Activated CD4-positive, alpha-beta T cell treated with anti-CD3 and anti-CD28 coated beads, Interleukin-2, amount 10 ng/mL, durations not matched to agents 7 days and 5 days (primary cell): ENCODE data around the gene POU3F2. TPM values are rescaled to one million over a fixed set of nuclear protein-coding genes. Genes with fewer than 3 reads are reported as not detected.

Experiments used
- CTCF ChIA-PET: fragments of 350-600 bp; sonication (Branson Sonifier 250); formaldehyde crosslinking; loops from one replicate; lab custom pipeline; 2021; ENCODE audit warnings: antibody characterized with exemption; lab: Charles Lee
- POLR2A ChIA-PET: fragments of 350-600 bp; sonication (Branson Sonifier 250); formaldehyde crosslinking; loops from one replicate; lab custom pipeline; 2021; ENCODE audit warnings: antibody characterized with exemption; lab: Charles Lee
- DNase-seq: peaks from one replicate; pipeline ENCODE4 v3.0.0-alpha.2; 2020
- H3K27ac Mint-ChIP-seq: one replicate; pipeline ENCODE4 v1.8.0; 2021; ENCODE audit warnings: mild to moderate bottlenecking, moderate library complexity, mixed read lengths
- H3K27me3 Mint-ChIP-seq: one replicate; pipeline ENCODE4 v1.8.0; 2021; ENCODE audit warnings: mixed read lengths
- H3K36me3 Mint-ChIP-seq: one replicate; pipeline ENCODE4 v1.8.0; 2021; ENCODE audit warnings: low read depth, mixed read lengths
- H3K4me1 Mint-ChIP-seq: one replicate; pipeline ENCODE4 v1.8.0; 2021; ENCODE audit warnings: mixed read lengths
- H3K4me3 Mint-ChIP-seq: one replicate; pipeline ENCODE4 v1.8.0; 2021; ENCODE audit warnings: mild to moderate bottlenecking, moderate library complexity, mixed read lengths
- H3K9me3 Mint-ChIP-seq: one replicate; pipeline ENCODE4 v1.8.0; 2021; ENCODE audit warnings: mixed read lengths
- total RNA-seq, 2 experiments: library from RNA; stranded (reverse); gene quantifications; one replicate each; pipeline ENCODE4 v1.2.3, GENCODE V29; 2021

POU3F2 gene
- total RNA-seq, 2 experiments from 2014 or later, result not detected

- H3K4me3 Mint-ChIP-seq, result no peak overlapping the region
- no peaks in the 10 kb centered on the region for H3K9me3 Mint-ChIP-seq
- peaks cover 85% of the 10 kb centered on the region for H3K27me3 Mint-ChIP-seq
- no peaks in the 10 kb centered on the region for H3K36me3 Mint-ChIP-seq
- DNase-seq, result no peak
- ChIA-PET CTCF (interaction anchor here (0.6 to 2.9 kb wide), 2 partner anchors 10 to 13 kb away, joined by 3 to 9 read pairs; no protein-coding TSS in a partner anchor), POLR2A (no interaction called here)
- peaks cover 15% of the 10 kb centered on the region for H3K4me1 Mint-ChIP-seq
- no peak overlapping the region for H3K27ac Mint-ChIP-seq
Observed at GRCh38 chr6:98841621-98842341, 7.4 kb downstream of the POU3F2 start.

- ChIA-PET CTCF (interaction anchor here (2.9 kb wide), 1 partner anchor 13 kb away, joined by 9 read pairs; no protein-coding TSS in a partner anchor), POLR2A (no interaction called here)
- Mint-ChIP-seq H3K36me3 (no peaks in the 10 kb centered on the region), H3K27me3 (peaks cover 86% of the 10 kb centered on the region), H3K9me3 (no peaks in the 10 kb centered on the region), H3K4me1 (peaks cover 15% of the 10 kb centered on the region), H3K4me3 (no peak overlapping the region), H3K27ac (no peak overlapping the region)
- DNase-seq, result no peak
Observed at GRCh38 chr6:98842342-98843180, 8.2 kb downstream of the POU3F2 start.

- no peak for DNase-seq
Observed at GRCh38 chr6:98843271-98844243, 9.2 kb downstream of the POU3F2 start.

GRCh38 chr6:98844244-98845210 is 10.2 kb downstream of the POU3F2 start:
- H3K4me1 Mint-ChIP-seq, result peaks cover 16% of the 10 kb centered on the region
- CTCF ChIA-PET, result interaction anchor here (1.3 kb wide), 1 partner anchor 15 kb away, joined by 3 read pairs; no protein-coding TSS in a partner anchor
- H3K9me3 Mint-ChIP-seq, result no peaks in the 10 kb centered on the region
- H3K27ac Mint-ChIP-seq, result no peak overlapping the region
- H3K27me3 Mint-ChIP-seq, result peaks cover 85% of the 10 kb centered on the region
- DNase-seq, result no peak
- H3K4me3 Mint-ChIP-seq, result no peak overlapping the region
- POLR2A ChIA-PET, result no interaction called here
- H3K36me3 Mint-ChIP-seq, result no peaks in the 10 kb centered on the region

More at GRCh38 chr6:98843271-98844243, 9.2 kb downstream of the POU3F2 start:
- no peak overlapping the region for H3K4me3 Mint-ChIP-seq
- H3K4me1 Mint-ChIP-seq, result peaks cover 16% of the 10 kb centered on the region
- H3K9me3 Mint-ChIP-seq, result no peaks in the 10 kb centered on the region
- peaks cover 83% of the 10 kb centered on the region for H3K27me3 Mint-ChIP-seq
- H3K36me3 Mint-ChIP-seq, result no peaks in the 10 kb centered on the region
- no peak overlapping the region for H3K27ac Mint-ChIP-seq
- CTCF ChIA-PET, result interaction anchor here (2.9 kb wide), 1 partner anchor 14 kb away, joined by 9 read pairs; no protein-coding TSS in a partner anchor
- POLR2A ChIA-PET, result no interaction called here

- peak overlapping the region; percentile 56 for H3K4me3 Mint-ChIP-seq
- no peaks in the 10 kb centered on the region for H3K36me3 Mint-ChIP-seq
- peaks cover 16% of the 10 kb centered on the region for H3K4me1 Mint-ChIP-seq
- H3K9me3 Mint-ChIP-seq, result no peaks in the 10 kb centered on the region
- POLR2A ChIA-PET, result no interaction called here
- H3K27ac Mint-ChIP-seq, result no peak overlapping the region
- peaks cover 86% of the 10 kb centered on the region for H3K27me3 Mint-ChIP-seq
- CTCF ChIA-PET, result interaction anchor here (0.6 to 1.5 kb wide), 3 partner anchors 9 to 16 kb away, joined by 3 read pairs; no protein-coding TSS in a partner anchor
- peak; percentile 68 for DNase-seq
Observed at GRCh38 chr6:98845211-98846020, 11.0 kb downstream of the POU3F2 start.

GRCh38 chr6:98846021-98846380 is 11.6 kb downstream of the POU3F2 start:
- Mint-ChIP-seq H3K27me3 (peaks cover 85% of the 10 kb centered on the region), H3K27ac (no peak overlapping the region), H3K4me1 (peaks cover 16% of the 10 kb centered on the region), H3K36me3 (no peaks in the 10 kb centered on the region), H3K9me3 (no peaks in the 10 kb centered on the region), H3K4me3 (no peak overlapping the region)
- POLR2A ChIA-PET, result no interaction called here
- CTCF ChIA-PET, result interaction anchor here (1.5 kb wide), 1 partner anchor 13 kb away, joined by 3 read pairs; no protein-coding TSS in a partner anchor
- DNase-seq, result no peak

GRCh38 chr6:98847416-98847778 is 13.0 kb downstream of the POU3F2 start:
- Mint-ChIP-seq H3K4me3 (no peak overlapping the region), H3K36me3 (no peaks in the 10 kb centered on the region), H3K27me3 (peaks cover 80% of the 10 kb centered on the region), H3K4me1 (peaks cover 16% of the 10 kb centered on the region), H3K27ac (no peak overlapping the region), H3K9me3 (no peaks in the 10 kb centered on the region)
- ChIA-PET CTCF (interaction anchor here (1.5 kb wide), 1 partner anchor 14 kb away, joined by 3 read pairs; no protein-coding TSS in a partner anchor), POLR2A (no interaction called here)
- DNase-seq, result no peak

- Mint-ChIP-seq H3K9me3 (no peaks in the 10 kb centered on the region), H3K4me3 (no peak overlapping the region), H3K4me1 (peaks cover 16% of the 10 kb centered on the region), H3K36me3 (no peaks in the 10 kb centered on the region), H3K27me3 (peaks cover 75% of the 10 kb centered on the region), H3K27ac (no peak overlapping the region)
- ChIA-PET CTCF (no interaction called here), POLR2A (no interaction called here)
- DNase-seq, result no peak
Observed at GRCh38 chr6:98847779-98848538, 13.6 kb downstream of the POU3F2 start.

- H3K27ac Mint-ChIP-seq, result no peak overlapping the region
- ChIA-PET CTCF (no interaction called here), POLR2A (no interaction called here)
- no peaks in the 10 kb centered on the region for H3K9me3 Mint-ChIP-seq
- H3K4me3 Mint-ChIP-seq, result no peak overlapping the region
- H3K27me3 Mint-ChIP-seq, result peaks cover 69% of the 10 kb centered on the region
- no peaks in the 10 kb centered on the region for H3K36me3 Mint-ChIP-seq
- H3K4me1 Mint-ChIP-seq, result peaks cover 16% of the 10 kb centered on the region
- no peak for DNase-seq
Observed at GRCh38 chr6:98848539-98849242, 14.3 kb downstream of the POU3F2 start.

- no peak overlapping the region for H3K4me3 Mint-ChIP-seq
- CTCF ChIA-PET, result no interaction called here
- H3K36me3 Mint-ChIP-seq, result peaks cover 2% of the 10 kb centered on the region
- DNase-seq, result no peak
- no peaks in the 10 kb centered on the region for H3K27me3 Mint-ChIP-seq
- POLR2A ChIA-PET, result no interaction called here
- no peak overlapping the region for H3K27ac Mint-ChIP-seq
- peaks cover 2% of the 10 kb centered on the region for H3K9me3 Mint-ChIP-seq
- no peaks in the 10 kb centered on the region for H3K4me1 Mint-ChIP-seq
Observed at GRCh38 chr6:98864497-98864896, 30.1 kb downstream of the POU3F2 start.
